ENCODE data around the gene THSD4. TPM values are rescaled to one million over a fixed set of nuclear protein-coding genes. Genes with fewer than 3 reads are reported as not detected.

The THSD4 gene
- total and polyA plus RNA-seq, 9 of the 15 experiments (the other 6 are each of a cell fraction or from before 2014, with no cell fraction given): 0.04 TPM; not detected in 5

GRCh38 chr15:71187526-71187925 is 72.3 kb downstream of the THSD4 start:
- no peak for FAIRE-seq
- TF ChIP-seq HMG20B (CRISPR knock-in tag; IDR thresholded peaks at IDR 0.05) (no peak), RBM39 (optimal IDR thresholded peaks at IDR 0.05; ENCODE audit: low read depth, low read length) (no peak), ZNF12 (CRISPR knock-in tag; IDR thresholded peaks at IDR 0.05) (no peak), SUPT5H (IDR thresholded peaks at IDR 0.05) (no peak), SP1 (CRISPR knock-in tag; IDR thresholded peaks at IDR 0.05) (no peak), CTBP1 (IDR thresholded peaks at IDR 0.05; ENCODE audit: borderline replicate concordance) (no peak), YY1 (IDR thresholded peaks at IDR 0.05; ENCODE audit: borderline replicate concordance in 1 of 3, control insufficient read depth in 1 of 3, extremely low read depth in 1 of 3, insufficient read depth in 3 of 3, insufficient read length in 1 of 3, insufficient replicate concordance in 2 of 3, low read depth in 1 of 3, low read length in 2 of 3) (no peak), ZKSCAN8 (CRISPR knock-in tag; IDR thresholded peaks at IDR 0.05) (no peak), ZNF175 (CRISPR knock-in tag; IDR thresholded peaks at IDR 0.05; ENCODE audit: low read depth) (no peak), NCOA4 (IDR thresholded peaks at IDR 0.05; ENCODE audit: partially characterized antibody) (no peak), CBFB (CRISPR knock-in tag; IDR thresholded peaks at IDR 0.05) (no peak)
- TF ChIP-seq, protein P1, sequence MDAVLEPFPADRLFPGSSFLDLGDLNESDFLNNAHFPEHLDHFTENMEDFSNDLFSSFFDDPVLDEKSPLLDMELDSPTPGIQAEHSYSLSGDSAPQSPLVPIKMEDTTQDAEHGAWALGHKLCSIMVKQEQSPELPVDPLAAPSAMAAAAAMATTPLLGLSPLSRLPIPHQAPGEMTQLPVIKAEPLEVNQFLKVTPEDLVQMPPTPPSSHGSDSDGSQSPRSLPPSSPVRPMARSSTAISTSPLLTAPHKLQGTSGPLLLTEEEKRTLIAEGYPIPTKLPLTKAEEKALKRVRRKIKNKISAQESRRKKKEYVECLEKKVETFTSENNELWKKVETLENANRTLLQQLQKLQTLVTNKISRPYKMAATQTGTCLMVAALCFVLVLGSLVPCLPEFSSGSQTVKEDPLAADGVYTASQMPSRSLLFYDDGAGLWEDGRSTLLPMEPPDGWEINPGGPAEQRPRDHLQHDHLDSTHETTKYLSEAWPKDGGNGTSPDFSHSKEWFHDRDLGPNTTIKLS (IDR thresholded peaks at IDR 0.05; ENCODE audit: borderline replicate concordance, low read depth): no peak
- TF ChIP-seq, protein P2, sequence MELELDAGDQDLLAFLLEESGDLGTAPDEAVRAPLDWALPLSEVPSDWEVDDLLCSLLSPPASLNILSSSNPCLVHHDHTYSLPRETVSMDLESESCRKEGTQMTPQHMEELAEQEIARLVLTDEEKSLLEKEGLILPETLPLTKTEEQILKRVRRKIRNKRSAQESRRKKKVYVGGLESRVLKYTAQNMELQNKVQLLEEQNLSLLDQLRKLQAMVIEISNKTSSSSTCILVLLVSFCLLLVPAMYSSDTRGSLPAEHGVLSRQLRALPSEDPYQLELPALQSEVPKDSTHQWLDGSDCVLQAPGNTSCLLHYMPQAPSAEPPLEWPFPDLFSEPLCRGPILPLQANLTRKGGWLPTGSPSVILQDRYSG (tag; conservative IDR thresholded peaks at IDR 0.05; ENCODE audit: low read depth): no peak
- intact Hi-C loops (cut with micrococcal nuclease): no loop called here
- H3K9me1 ChIP-seq (ENCODE audit: control insufficient read depth, insufficient read depth, low read length): no peaks in the 10 kb centered on the region
- H2AFZ ChIP-seq (ENCODE audit: low read depth, low read length): no peak overlapping the region
- no peaks in the 10 kb centered on the region for H3K36me3 ChIP-seq (ENCODE audit: control insufficient read depth, insufficient read depth, low read length)
- ATAC-seq: no peak
- BruUV-seq (replicated peaks): no TSS peak
- H3K4me3 ChIP-seq: no peak overlapping the region
- 0% methylated on average over 5 of the region's 5 CpGs for WGBS (ENCODE audit: insufficient coverage, low coverage, missing lambda C conversion rate)
- peaks cover 0 to 4% of the 10 kb centered on the region in 2 experiments; a peak in 1 of 5 replicates for H3K27me3 ChIP-seq (ENCODE audit: control insufficient read depth in 2 of 2, insufficient read depth in 2 of 2, low read length in 2 of 2)
- no peaks in the 10 kb centered on the region for H3K9me3 ChIP-seq (replicated peaks; ENCODE audit: control insufficient read depth, insufficient read depth, low read depth, low read length)
- no peak overlapping the region for H3K4me2 ChIP-seq (ENCODE audit: insufficient read depth, low read length)
- no peaks in the 10 kb centered on the region for H3K79me2 ChIP-seq (ENCODE audit: control insufficient read depth, insufficient read depth, low read length)
- no peaks in the 10 kb centered on the region; the same call in 1 of the 2 replicates for H4K20me1 ChIP-seq (replicated peaks; ENCODE audit: control insufficient read depth, insufficient read depth, low read length)
- ChIA-PET CTCF (ENCODE audit: low intra/inter-chr PET ratio) (no interaction called here), POLR2A (no interaction called here)
- no peak overlapping the region for H3K9ac ChIP-seq (ENCODE audit: insufficient read depth in 1 of 2, low read depth in 2 of 2, low read length in 2 of 2)
- H3K4me1 ChIP-seq (replicated peaks in 1 of 2; ENCODE audit: control insufficient read depth in 2 of 2, insufficient read depth in 2 of 2, low read length in 2 of 2): no peaks in the 10 kb centered on the region
- H3K27ac ChIP-seq (ENCODE audit: extremely low read depth, low read depth, low read length): no peak overlapping the region
- no peak for DNase-seq (ENCODE audit: extremely low read depth in 1 of 4, low spot score in 3 of 4)
- in situ Hi-C loops (cut with MboI): no loop called here
